Measurements from ENCODE around the gene TFAP2A.

- TF ChIP-seq EZH2 (IDR thresholded peaks at IDR 0.05; ENCODE audit: borderline replicate concordance, control insufficient read depth, low read depth, low read length) (no peak), RCOR1 (conservative IDR thresholded peaks at IDR 0.05; ENCODE audit: low read depth, low read length) (no peak), REST (IDR thresholded peaks at IDR 0.05; ENCODE audit: low read depth, low read length) (no peak)
These were observed 37.1 kb upstream of the TFAP2A start for GRCh38 chr6:10451828-10452509.
